Measurements from ENCODE around the gene SYNDIG1.

Gene SYNDIG1

GRCh38 chr20:24449026-24449720 lies 20.3 kb upstream of the SYNDIG1 start:
- no peak for DNase-seq

DNA sequence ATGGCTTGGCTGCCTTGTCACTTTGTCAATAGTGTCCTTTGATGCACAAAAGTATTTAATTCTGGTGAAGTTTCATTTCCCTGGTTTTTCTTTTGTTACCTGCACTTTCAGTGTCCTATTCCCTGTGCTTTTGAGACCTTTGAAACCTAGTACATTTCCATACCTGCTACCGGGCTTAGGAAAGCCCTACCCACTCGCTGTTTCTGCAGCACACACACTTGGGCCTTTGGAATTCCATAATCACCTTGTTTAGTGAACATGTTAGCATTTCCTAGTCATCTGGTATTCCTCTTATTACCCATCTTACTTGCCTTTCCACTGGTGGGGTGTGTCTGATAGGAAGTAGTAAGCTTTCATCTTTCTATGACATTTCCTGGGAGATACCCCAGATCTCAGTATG lies 19.3 kb upstream of the SYNDIG1 start:
- no peak for DNase-seq

DNA sequence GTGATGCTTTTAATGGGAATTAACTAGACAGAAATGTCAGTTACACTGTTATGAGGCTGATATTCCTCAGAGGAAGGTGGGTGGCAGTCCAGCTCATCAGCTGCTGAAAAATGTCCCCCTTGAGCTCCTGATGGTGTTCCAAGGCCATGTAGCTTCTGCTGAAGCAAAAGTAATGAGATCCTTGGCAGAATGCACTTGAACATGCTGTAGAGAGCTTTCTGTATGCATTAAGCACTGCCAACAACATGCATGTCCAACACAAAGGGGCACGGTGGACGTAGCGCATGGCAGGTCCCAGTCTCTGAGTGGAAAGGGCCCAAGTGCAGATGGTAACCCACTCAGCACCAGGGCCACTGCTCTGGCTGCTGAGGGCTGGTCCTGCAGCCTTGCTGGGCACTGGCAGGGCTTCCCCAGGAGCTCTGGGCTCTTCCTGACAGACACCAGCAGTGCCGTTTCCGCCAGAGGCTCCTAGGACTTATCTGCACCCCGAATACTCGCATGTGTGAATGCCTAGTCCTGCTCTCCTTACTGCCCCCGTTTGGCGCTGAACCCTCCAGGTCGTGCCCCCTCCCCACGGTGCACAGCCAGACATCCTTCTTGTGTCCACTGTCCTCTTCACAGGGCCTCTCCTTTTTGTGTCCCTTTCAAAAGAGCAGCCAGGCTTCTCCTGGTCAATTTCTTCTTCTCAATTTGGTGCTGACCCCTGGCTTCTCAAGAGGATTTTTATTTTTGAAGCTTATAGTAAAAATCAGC lies 18.6 kb upstream of the SYNDIG1 start:
- DNase-seq, result no peak

GRCh38 chr20:24451428-24451827 lies 18.0 kb upstream of the SYNDIG1 start:
- no peak for DNase-seq

DNA sequence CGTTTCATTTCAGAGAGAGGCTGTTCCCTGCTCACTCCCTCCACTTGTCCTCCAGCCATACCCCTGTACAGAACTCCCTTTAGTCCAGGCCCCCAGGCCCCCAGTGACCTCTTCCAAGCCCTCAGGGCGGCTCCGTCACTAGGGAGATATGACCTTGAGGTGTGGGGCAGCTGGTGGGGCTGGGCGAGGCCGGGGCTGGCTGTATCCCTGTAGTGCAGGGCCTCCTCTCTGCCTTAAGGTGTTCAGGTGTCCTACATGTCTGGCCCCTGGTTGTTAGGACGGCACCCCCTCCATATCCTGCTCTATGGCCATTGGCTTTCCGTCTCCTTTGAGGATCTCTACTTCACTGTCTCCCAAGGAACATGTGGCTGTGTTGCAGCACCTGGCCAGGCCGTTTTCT lies 17.4 kb upstream of the SYNDIG1 start:
- DNase-seq, result no peak

DNA sequence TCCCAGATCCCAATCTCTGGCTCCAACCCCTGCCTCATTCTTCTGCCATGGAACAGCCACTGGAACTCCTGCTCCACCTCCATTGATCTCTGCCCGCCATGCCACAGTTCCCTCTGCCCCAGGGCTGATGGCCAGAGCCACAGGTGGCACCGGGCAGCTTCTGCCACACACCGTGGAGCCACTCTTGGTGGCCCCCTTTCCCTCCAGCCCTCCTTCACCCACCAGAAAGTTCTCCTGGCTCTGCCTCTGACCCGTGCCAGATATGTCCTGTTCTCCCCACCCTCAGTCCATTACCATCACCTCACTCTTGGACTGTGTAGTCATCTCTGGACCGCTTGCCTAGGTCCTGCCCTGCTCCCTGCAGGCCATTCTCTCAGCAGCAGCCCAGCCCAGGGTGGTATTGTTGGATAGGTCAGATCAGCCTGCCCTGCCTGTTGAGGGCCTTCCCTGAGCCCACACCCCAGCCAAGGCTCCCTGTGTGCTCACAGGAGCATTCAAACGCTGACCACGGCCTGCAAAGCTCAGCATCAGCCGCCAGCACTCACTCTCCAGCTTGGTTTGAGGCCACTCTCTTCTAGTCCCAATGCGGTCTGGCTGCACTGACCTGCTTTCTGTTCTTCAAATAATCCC lies 16.8 kb upstream of the SYNDIG1 start:
- no peak for DNase-seq

DNA sequence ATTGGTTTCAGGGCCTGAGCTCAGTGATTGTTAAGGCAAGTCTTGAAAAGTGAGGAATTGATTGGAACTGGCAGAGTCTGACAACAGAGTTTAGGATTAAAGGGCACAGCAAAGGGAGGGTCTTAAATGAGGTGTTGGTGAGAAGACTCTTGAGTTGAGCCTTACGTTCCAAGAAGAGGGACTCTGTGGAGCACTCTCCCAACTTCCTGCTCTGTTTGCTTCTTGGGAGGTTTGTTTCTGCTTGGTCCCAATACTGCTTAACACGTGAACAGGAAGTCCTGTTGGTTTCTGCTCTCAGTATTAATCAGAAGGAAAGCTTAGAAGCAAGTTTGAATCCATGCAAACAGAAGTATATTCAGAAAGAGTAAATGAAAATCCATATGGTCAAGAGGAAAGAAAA lies 15.6 kb upstream of the SYNDIG1 start:
- DNase-seq, result no peak

GRCh38 chr20:24455081-24455480 lies 14.3 kb upstream of the SYNDIG1 start:
- no peak for DNase-seq

- no peak for DNase-seq
These were observed 13.0 kb upstream of the SYNDIG1 start for GRCh38 chr20:24456398-24456781.

DNA sequence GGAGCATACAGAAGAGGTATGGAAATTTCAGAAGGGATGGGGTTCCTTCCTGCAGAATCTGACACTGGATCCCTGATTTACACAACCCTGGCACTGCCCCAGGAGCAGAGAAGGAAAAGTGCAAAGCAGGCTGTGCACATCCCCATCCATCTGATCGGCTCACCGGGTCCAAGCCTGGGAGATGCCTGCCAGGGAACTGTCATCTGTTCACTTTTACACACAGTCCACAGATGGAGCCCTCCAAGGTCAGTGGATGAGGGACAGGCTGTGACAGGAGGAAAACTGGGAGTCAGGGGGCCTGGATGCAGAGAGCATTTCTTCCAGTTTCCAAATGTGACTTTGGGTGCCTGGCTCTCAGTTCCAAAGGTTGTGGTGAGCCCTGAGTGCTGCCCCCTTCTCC lies 11.0 kb upstream of the SYNDIG1 start:
- DNase-seq, result no peak

DNA sequence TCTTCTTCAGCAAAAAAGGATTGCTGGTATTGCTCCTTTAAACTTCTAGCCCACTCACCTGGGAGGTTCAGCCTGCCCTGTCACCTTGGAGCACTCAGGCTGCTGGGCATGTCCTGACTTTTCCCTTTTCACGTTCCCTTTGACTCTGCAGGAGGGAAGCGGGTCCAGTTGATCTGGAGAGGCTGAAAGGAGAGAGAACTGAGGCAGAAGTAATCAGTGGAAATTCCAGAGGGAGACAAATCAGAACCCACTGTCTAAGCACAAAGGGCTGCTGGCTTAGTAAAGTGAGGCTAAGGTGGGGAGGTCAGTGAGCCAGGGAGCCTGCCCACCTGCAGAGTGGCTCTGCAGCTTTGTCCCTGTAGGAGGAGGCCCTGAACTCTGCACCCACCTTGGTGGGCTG lies 9.7 kb upstream of the SYNDIG1 start:
- DNase-seq, result no peak

GRCh38 chr20:24460712-24461111 lies 8.7 kb upstream of the SYNDIG1 start:
- DNase-seq, result no peak

- DNase-seq, result no peak
These were observed 7.6 kb upstream of the SYNDIG1 start for GRCh38 chr20:24461848-24462247.

GRCh38 chr20:24462460-24463010 lies 6.9 kb upstream of the SYNDIG1 start:
- DNase-seq, result no peak

DNA sequence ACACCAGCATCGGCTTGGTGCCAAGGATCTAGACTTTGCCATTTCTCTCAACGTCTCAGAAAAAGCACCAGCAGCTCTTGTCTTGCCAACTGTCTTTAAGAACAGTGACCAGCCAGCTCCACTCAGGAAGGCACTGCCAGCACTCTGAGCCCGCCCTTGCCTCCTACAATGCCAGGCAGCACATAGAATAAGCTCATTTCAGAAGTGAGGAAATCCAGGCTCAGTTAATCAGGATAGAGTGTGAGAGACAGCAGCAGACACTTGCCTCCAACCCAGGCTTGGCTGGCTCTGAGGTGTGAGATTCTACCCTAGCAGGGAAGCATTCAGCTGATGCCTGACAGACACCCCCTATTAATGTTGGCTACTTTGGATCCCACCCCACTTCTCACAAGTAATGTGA lies 4.3 kb upstream of the SYNDIG1 start:
- no peak for DNase-seq

DNA sequence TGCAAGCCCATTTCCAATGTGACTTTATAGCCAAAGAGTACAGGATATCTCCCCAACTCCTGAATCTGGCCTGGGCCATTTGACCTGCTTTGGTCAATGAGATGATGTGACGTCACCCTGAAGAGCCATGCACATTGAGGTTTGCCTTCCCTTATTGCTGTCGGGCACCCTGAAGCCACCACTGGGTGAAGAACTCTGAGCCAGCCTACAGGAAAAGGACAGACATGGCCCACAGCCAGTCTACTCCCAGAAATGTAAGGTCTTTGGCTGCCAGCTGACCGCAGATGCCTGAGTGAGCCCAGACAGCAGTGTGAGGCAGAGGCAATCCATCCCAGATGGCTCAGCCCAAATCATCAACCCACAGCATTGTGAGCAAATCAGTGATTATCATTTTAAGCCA lies 3.7 kb upstream of the SYNDIG1 start:
- DNase-seq, result no peak

GRCh38 chr20:24468401-24469115 lies 871 bp upstream of the SYNDIG1 start:
- no peak for DNase-seq

DNA sequence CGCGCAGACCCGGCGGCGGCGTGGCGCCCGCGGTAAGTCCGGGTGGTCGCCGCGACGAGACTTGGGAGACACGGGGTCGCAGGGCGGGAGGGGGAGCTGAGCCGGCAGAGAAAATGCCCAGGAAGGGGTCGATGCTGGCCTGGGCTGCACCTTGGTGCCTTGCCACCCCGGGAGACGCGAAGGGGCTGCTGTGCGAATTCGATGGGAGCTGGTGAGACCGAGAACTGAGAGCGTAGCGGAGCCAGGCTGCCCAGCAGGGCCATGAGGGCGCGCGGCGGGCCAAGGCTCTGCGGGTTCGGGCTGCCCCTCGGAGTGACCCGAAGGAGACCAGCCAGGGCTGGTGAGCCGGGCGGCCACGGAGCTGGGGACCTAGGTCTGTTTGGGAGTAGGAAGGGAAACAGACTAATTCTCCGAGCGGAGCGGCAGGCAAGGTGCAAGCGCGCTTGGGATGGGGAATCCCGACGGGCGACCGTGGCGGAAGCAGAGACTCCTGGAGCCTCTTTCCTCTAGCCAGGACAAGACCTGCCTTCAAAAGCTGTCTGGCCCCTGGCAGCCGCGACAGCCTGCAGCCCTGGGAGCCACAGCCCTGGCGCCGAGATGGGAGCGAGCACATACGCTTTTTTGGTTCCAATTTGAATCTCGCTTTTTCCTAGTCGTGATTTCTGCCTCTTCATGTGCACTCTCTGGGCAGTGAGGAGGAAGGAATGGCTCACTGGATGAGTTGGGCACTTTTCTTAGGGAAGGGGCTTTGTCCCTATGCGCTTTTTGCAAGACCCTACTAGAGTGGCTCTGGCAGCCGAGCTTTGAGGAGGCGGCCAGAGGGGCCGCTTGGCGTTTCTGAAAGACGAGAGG lies 691 bp downstream of the SYNDIG1 start:
- DNase-seq, result no peak

- no peak for DNase-seq
These were observed 1.5 kb downstream of the SYNDIG1 start for GRCh38 chr20:24470746-24471582.

- DNase-seq, result no peak
These were observed 3.0 kb downstream of the SYNDIG1 start for GRCh38 chr20:24472426-24472825.

Data from activated CD4-positive, alpha-beta T cell treated with anti-CD3 and anti-CD28 coated beads, Interleukin-2, amount 50 U/mL, for 1 hour (primary cell).